Measurements from ENCODE around the gene STK38L. TPM values are rescaled to one million over a fixed set of nuclear protein-coding genes. Genes with fewer than 3 reads are reported as not detected.

The STK38L gene
- total and polyA plus RNA-seq, 9 of the 15 experiments (the other 6 are each of a cell fraction or from before 2014, with no cell fraction given): 2.6 to 10.7 (median 6.9) TPM

DNA sequence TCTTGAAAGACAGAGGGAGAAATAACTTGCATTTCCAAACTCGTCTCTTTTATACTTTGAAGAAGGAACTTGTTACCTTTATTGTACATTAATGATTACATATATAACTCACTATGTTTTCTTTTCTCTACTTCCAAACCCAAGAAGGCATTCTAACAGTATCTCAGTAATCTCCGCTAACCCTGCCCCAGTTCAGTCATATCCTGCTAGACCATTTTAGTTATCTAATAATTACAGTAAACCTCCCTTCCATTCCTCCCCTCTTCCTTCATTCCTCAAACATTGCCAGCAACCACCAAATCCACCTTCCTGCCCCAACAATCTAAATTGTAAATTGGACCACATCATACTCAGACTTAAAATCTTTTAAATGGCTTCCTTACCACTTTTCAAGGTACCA lies 30.6 kb downstream of the STK38L start:
- Histone ChIP-seq H3K79me2 (ENCODE audit: control insufficient read depth, insufficient read depth, low read length) (no peaks in the 10 kb centered on the region), H3K27ac (ENCODE audit: extremely low read depth, low read depth, low read length) (no peak overlapping the region), H3K36me3 (ENCODE audit: control insufficient read depth, insufficient read depth, low read length) (no peaks in the 10 kb centered on the region), H4K20me1 (replicated peaks; ENCODE audit: control insufficient read depth, insufficient read depth, low read length) (no peaks in the 10 kb centered on the region), H3K9ac (ENCODE audit: insufficient read depth in 1 of 2, low read depth in 2 of 2, low read length in 2 of 2) (no peak overlapping the region), H3K4me3 (no peak overlapping the region), H3K9me1 (ENCODE audit: control insufficient read depth, insufficient read depth, low read length) (no peaks in the 10 kb centered on the region), H3K9me3 (replicated peaks; ENCODE audit: control insufficient read depth, insufficient read depth, low read depth, low read length) (no peaks in the 10 kb centered on the region), H2AFZ (ENCODE audit: low read depth, low read length) (no peak overlapping the region), H3K4me2 (ENCODE audit: insufficient read depth, low read length) (no peak overlapping the region), H3K4me1 (replicated peaks in 1 of 2; ENCODE audit: control insufficient read depth in 2 of 2, insufficient read depth in 2 of 2, low read length in 2 of 2) (no peaks in the 10 kb centered on the region), H3K27me3 (ENCODE audit: control insufficient read depth in 2 of 2, insufficient read depth in 2 of 2, low read length in 2 of 2) (no peaks in the 10 kb centered on the region; a peak in 3 of 5 replicates)
- BruUV-seq (replicated peaks): no TSS peak
- POLR2A ChIA-PET: no interaction called here
- CTCF ChIA-PET (ENCODE audit: low intra/inter-chr PET ratio): no interaction called here
- DNase-seq (ENCODE audit: extremely low read depth in 1 of 4, low spot score in 3 of 4) (no peak), FAIRE-seq (no peak), ATAC-seq (no peak)
- TF ChIP-seq ARID2 (IDR thresholded peaks at IDR 0.05) (no peak), SOX6 (IDR thresholded peaks at IDR 0.05) (no peak), SIN3A (IDR thresholded peaks at IDR 0.05; ENCODE audit: borderline replicate concordance in 2 of 2, control insufficient read depth in 1 of 2, low read depth in 2 of 2, low read length in 2 of 2) (no peak), E2F3 (CRISPR knock-in tag; IDR thresholded peaks at IDR 0.05) (no peak), CTBP1 (IDR thresholded peaks at IDR 0.05; ENCODE audit: borderline replicate concordance) (no peak), CBX1 (IDR thresholded peaks at IDR 0.05; ENCODE audit: low read depth) (no peak), U2AF1 (optimal IDR thresholded peaks at IDR 0.05; ENCODE audit: low read depth, low read length) (no peak), EP400 (IDR thresholded peaks at IDR 0.05) (no peak), CBX8 (IDR thresholded peaks at IDR 0.05; ENCODE audit: borderline replicate concordance, extremely low read depth, low read depth, low read length, poor library complexity, severe bottlenecking) (no peak)
- 21% methylated on average over 2 of the region's 2 CpGs for WGBS (ENCODE audit: insufficient coverage, low coverage, missing lambda C conversion rate)
- in situ Hi-C loops (cut with MboI): no loop called here
- intact Hi-C loops (cut with micrococcal nuclease): loop anchor here (5.0 kb wide), 1 partner anchor 62 kb away; no protein-coding TSS in a partner anchor

Measured in K562 (cell line).